GM23338 (cell line): ENCODE measurements around the gene CACNA2D1. TPM values are rescaled to one million over a fixed set of nuclear protein-coding genes. Genes with fewer than 3 reads are reported as not detected.

Experiments
- ATAC-seq: fragments of 200-7000 bp; cut with Tn5 transposase; 3 replicates; pipeline ENCODE4 v1.9.1; 2020
- DNase-seq: peaks from one replicate; pipeline ENCODE4 v3.0.0-alpha.2; 2015; ENCODE audit warnings: low spot score
- H2AFZ ChIP-seq: fragments of 200-600 bp; sonication (generic); 2 replicates; pipeline ENCODE4 v1.8.0; 2016; ENCODE audit warnings: antibody characterized with exemption, mild to moderate bottlenecking, moderate library complexity
- H3F3A ChIP-seq: fragments of 200-600 bp; sonication (generic); replicated peaks from 2 replicates; pipeline ENCODE4 v1.8.0; 2017; ENCODE audit warnings: antibody characterized with exemption, mixed run types, low read depth
- H3K27ac ChIP-seq: fragments of 200-600 bp; sonication (generic); 2 replicates; pipeline ENCODE4 v1.6.1; 2016; ENCODE audit warnings: low read depth
- H3K27me3 ChIP-seq: fragments of 200-600 bp; sonication (generic); 2 replicates; pipeline ENCODE4 v1.8.0; 2016; ENCODE audit warnings: mild to moderate bottlenecking, mixed run types, moderate library complexity; ENCODE audit not compliant: insufficient read depth
- H3K36me3 ChIP-seq: fragments of 200-600 bp; sonication (generic); 2 replicates; pipeline ENCODE4 v1.8.0; 2016; ENCODE audit warnings: mild to moderate bottlenecking; ENCODE audit not compliant: insufficient read depth
- H3K4me1 ChIP-seq: fragments of 200-600 bp; sonication (generic); 2 replicates; pipeline ENCODE4 v1.8.0; 2016; ENCODE audit warnings: mild to moderate bottlenecking, moderate library complexity; ENCODE audit not compliant: insufficient read depth
- H3K4me2 ChIP-seq: fragments of 200-600 bp; sonication (generic); 2 replicates; pipeline ENCODE4 v1.7.1; 2017; ENCODE audit warnings: mixed run types
- H3K4me3 ChIP-seq: fragments of 200-600 bp; sonication (generic); 2 replicates; pipeline ENCODE4 v1.6.1; 2016; ENCODE audit warnings: mixed run types
- H3K79me2 ChIP-seq: fragments of 200-600 bp; sonication (generic); replicated peaks from 2 replicates; pipeline ENCODE4 v1.8.0; 2017; ENCODE audit warnings: mild to moderate bottlenecking; ENCODE audit not compliant: insufficient read depth
- H3K9me2 ChIP-seq: fragments of 200-600 bp; sonication (generic); 2 replicates; pipeline ENCODE4 v1.8.0; 2017; ENCODE audit not compliant: insufficient read depth
- H4K20me1 ChIP-seq: fragments of 200-600 bp; sonication (generic); replicated peaks from 2 replicates; pipeline ENCODE4 v1.8.0; 2017; ENCODE audit warnings: mild to moderate bottlenecking; ENCODE audit not compliant: insufficient read depth
- H3K27ac Mint-ChIP-seq: 2 replicates; pipeline ENCODE4 v1.8.0; 2020; ENCODE audit warnings: inconsistent platforms, mild to moderate bottlenecking, moderate library complexity, mixed read lengths
- H3K27me3 Mint-ChIP-seq: 3 replicates; pipeline ENCODE4 v1.8.0; 2022; ENCODE audit warnings: low read depth, mild to moderate bottlenecking, moderate library complexity, mixed read lengths, inconsistent platforms; ENCODE audit not compliant: insufficient read depth, poor library complexity
- H3K36me3 Mint-ChIP-seq: 3 replicates; pipeline ENCODE4 v1.8.0; 2021; ENCODE audit warnings: low read depth, mild to moderate bottlenecking, inconsistent platforms, moderate library complexity, mixed read lengths
- H3K4me1 Mint-ChIP-seq: 3 replicates; pipeline ENCODE4 v1.8.0; 2020; ENCODE audit warnings: mild to moderate bottlenecking, inconsistent platforms, mixed read lengths
- H3K4me3 Mint-ChIP-seq: 3 replicates; pipeline ENCODE4 v1.8.0; 2021; ENCODE audit warnings: moderate library complexity, mild to moderate bottlenecking, inconsistent platforms, mixed read lengths
- H3K9me3 Mint-ChIP-seq: 3 replicates; pipeline ENCODE4 v1.8.0; 2020; ENCODE audit warnings: moderate library complexity, mild to moderate bottlenecking, inconsistent platforms, mixed read lengths
- CREB1 ChIP-seq: fragments of 250-450 bp; sonication (Bioruptor Pico); IDR thresholded peaks from 2 replicates; pipeline ENCODE4 v1.5.0; 2020; ENCODE audit warnings: low read depth, mild to moderate bottlenecking, moderate library complexity
- EZH2 ChIP-seq: fragments of 200-600 bp; sonication (generic); IDR thresholded peaks from one replicate; pipeline ENCODE4 v1.8.0; 2017; ENCODE audit warnings: antibody characterized with exemption, mild to moderate bottlenecking, low read depth; ENCODE audit not compliant: unreplicated experiment
- JUNB ChIP-seq: IDR thresholded peaks from one replicate; pipeline ENCODE4 v1.6.1; 2016; ENCODE audit warnings: antibody characterized with exemption; ENCODE audit not compliant: unreplicated experiment
- NANOG ChIP-seq: IDR thresholded peaks from 2 replicates; pipeline ENCODE4 v1.6.1; 2016; ENCODE audit warnings: antibody characterized with exemption, borderline replicate concordance
- POLR2AphosphoS5 ChIP-seq: IDR thresholded peaks from 2 replicates; pipeline ENCODE4 v1.6.1; 2016; ENCODE audit warnings: antibody characterized with exemption, low read depth
- STAT1 ChIP-seq: IDR thresholded peaks from one replicate; pipeline ENCODE4 v1.6.1; 2016; ENCODE audit warnings: antibody characterized with exemption; ENCODE audit not compliant: unreplicated experiment
- ZNF114 ChIP-seq: fragments of 250-450 bp; sonication (Bioruptor Pico); IDR thresholded peaks from 2 replicates; pipeline ENCODE4 v1.5.0; 2020; ENCODE audit warnings: mild to moderate bottlenecking, moderate library complexity
- ZNF331 ChIP-seq: fragments of 250-450 bp; sonication (Bioruptor Pico); IDR thresholded peaks from 2 replicates; pipeline ENCODE4 v1.5.0; 2020; ENCODE audit warnings: low read depth, mild to moderate bottlenecking, moderate library complexity
- polyA plus RNA-seq: library from polyadenylated mRNA; unstranded; fragments of >200 nt; fragmentation: Nextera tagmentation; extraction: Ambion mirVana; gene quantifications from 2 replicates; pipeline ENCODE4 v1.2.1, GENCODE V29; 2016
- total RNA-seq: library from RNA; depleted of rRNA; stranded (reverse); fragments of >200 nt; shearing (Covaris generic); gene quantifications from 2 replicates; pipeline ENCODE4 v1.2.3, GENCODE V29; 2014
- TF ChIP-seq, protein P1 (sequence below): IDR thresholded peaks from 2 replicates; pipeline ENCODE4 v1.6.1; 2016; ENCODE audit warnings: antibody characterized with exemption
- TF ChIP-seq, protein P2 (sequence below), 2 experiments: fragments of 200-600 bp in 1 of 2; sonication (generic) in 1 of 2; conservative IDR thresholded peaks; 2 replicates each; pipeline versions ENCODE4 v1.5.1 to v1.6.1; 2016 to 2017; ENCODE audit warnings: antibody characterized with exemption in 2 of 2, low read depth in 2 of 2, mild to moderate bottlenecking in 2 of 2, moderate library complexity in 1 of 2
- TF ChIP-seq, protein P3 (sequence below): fragments of 250-450 bp; sonication (Bioruptor Pico); IDR thresholded peaks from 2 replicates; pipeline ENCODE4 v1.5.0; 2020; ENCODE audit warnings: mild to moderate bottlenecking, moderate library complexity

CACNA2D1 gene
- total and polyA plus RNA-seq, 2 experiments from 2014 or later: 7.0 to 20.4 TPM

DNA sequence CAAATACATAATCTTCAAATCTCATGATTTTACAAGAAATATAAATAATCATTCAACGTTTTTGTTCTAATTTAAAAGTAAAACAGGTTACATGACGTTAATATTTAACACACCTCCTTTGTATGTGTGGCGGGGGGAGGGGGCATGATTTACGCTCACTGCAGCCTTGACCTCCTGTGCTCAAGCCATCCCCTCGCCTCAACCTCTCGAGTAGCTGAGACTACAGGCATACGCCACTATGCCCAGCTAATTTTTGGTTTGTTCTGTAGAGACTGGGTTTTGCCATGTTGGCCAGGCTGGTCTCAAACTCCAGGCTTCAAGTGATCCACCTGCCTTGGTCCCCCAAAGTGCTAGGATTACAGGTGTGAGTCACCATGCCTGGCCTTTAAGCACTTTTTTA is 7.2 kb upstream of the CACNA2D1 start (continued):
- TF ChIP-seq ZNF114 (CRISPR knock-in tag): no peak
- TF ChIP-seq, protein P1, sequence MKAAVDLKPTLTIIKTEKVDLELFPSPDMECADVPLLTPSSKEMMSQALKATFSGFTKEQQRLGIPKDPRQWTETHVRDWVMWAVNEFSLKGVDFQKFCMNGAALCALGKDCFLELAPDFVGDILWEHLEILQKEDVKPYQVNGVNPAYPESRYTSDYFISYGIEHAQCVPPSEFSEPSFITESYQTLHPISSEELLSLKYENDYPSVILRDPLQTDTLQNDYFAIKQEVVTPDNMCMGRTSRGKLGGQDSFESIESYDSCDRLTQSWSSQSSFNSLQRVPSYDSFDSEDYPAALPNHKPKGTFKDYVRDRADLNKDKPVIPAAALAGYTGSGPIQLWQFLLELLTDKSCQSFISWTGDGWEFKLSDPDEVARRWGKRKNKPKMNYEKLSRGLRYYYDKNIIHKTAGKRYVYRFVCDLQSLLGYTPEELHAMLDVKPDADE: no peak
- TF ChIP-seq, protein P2, sequence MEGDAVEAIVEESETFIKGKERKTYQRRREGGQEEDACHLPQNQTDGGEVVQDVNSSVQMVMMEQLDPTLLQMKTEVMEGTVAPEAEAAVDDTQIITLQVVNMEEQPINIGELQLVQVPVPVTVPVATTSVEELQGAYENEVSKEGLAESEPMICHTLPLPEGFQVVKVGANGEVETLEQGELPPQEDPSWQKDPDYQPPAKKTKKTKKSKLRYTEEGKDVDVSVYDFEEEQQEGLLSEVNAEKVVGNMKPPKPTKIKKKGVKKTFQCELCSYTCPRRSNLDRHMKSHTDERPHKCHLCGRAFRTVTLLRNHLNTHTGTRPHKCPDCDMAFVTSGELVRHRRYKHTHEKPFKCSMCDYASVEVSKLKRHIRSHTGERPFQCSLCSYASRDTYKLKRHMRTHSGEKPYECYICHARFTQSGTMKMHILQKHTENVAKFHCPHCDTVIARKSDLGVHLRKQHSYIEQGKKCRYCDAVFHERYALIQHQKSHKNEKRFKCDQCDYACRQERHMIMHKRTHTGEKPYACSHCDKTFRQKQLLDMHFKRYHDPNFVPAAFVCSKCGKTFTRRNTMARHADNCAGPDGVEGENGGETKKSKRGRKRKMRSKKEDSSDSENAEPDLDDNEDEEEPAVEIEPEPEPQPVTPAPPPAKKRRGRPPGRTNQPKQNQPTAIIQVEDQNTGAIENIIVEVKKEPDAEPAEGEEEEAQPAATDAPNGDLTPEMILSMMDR (conservative IDR thresholded peaks at IDR 0.05; ENCODE audit: low read depth in 2 of 2): no peak
- TF ChIP-seq STAT1: no peak
- TF ChIP-seq ZNF331 (CRISPR knock-in tag): no peak

DNA sequence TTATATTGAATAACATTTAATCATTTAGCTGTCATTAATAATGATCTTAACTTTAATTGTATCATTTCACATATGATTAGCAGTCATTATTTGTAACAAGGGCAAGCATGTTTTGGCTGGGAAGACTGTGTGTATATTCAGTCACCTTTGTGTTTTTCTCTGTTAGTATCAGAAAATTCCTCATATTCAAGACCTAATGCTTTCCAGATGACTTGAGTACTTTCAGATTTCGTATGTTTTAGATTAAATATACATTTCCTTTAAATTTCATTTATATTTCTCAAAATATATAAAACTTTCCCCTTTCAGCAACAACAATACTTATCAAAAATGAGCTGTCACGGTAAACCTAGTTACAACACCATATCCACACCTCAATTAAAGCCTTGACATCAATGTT is 6.3 kb upstream of the CACNA2D1 start:
- H3K4me3 Mint-ChIP-seq: no peak overlapping the region
- TF ChIP-seq, protein P1: no peak
- TF ChIP-seq NANOG (no peak), CREB1 (CRISPR knock-in tag) (no peak), ZNF114 (CRISPR knock-in tag) (no peak), POLR2AphosphoS5 (no peak), JUNB (no peak), EZH2 (no peak)
- TF ChIP-seq, protein P3, sequence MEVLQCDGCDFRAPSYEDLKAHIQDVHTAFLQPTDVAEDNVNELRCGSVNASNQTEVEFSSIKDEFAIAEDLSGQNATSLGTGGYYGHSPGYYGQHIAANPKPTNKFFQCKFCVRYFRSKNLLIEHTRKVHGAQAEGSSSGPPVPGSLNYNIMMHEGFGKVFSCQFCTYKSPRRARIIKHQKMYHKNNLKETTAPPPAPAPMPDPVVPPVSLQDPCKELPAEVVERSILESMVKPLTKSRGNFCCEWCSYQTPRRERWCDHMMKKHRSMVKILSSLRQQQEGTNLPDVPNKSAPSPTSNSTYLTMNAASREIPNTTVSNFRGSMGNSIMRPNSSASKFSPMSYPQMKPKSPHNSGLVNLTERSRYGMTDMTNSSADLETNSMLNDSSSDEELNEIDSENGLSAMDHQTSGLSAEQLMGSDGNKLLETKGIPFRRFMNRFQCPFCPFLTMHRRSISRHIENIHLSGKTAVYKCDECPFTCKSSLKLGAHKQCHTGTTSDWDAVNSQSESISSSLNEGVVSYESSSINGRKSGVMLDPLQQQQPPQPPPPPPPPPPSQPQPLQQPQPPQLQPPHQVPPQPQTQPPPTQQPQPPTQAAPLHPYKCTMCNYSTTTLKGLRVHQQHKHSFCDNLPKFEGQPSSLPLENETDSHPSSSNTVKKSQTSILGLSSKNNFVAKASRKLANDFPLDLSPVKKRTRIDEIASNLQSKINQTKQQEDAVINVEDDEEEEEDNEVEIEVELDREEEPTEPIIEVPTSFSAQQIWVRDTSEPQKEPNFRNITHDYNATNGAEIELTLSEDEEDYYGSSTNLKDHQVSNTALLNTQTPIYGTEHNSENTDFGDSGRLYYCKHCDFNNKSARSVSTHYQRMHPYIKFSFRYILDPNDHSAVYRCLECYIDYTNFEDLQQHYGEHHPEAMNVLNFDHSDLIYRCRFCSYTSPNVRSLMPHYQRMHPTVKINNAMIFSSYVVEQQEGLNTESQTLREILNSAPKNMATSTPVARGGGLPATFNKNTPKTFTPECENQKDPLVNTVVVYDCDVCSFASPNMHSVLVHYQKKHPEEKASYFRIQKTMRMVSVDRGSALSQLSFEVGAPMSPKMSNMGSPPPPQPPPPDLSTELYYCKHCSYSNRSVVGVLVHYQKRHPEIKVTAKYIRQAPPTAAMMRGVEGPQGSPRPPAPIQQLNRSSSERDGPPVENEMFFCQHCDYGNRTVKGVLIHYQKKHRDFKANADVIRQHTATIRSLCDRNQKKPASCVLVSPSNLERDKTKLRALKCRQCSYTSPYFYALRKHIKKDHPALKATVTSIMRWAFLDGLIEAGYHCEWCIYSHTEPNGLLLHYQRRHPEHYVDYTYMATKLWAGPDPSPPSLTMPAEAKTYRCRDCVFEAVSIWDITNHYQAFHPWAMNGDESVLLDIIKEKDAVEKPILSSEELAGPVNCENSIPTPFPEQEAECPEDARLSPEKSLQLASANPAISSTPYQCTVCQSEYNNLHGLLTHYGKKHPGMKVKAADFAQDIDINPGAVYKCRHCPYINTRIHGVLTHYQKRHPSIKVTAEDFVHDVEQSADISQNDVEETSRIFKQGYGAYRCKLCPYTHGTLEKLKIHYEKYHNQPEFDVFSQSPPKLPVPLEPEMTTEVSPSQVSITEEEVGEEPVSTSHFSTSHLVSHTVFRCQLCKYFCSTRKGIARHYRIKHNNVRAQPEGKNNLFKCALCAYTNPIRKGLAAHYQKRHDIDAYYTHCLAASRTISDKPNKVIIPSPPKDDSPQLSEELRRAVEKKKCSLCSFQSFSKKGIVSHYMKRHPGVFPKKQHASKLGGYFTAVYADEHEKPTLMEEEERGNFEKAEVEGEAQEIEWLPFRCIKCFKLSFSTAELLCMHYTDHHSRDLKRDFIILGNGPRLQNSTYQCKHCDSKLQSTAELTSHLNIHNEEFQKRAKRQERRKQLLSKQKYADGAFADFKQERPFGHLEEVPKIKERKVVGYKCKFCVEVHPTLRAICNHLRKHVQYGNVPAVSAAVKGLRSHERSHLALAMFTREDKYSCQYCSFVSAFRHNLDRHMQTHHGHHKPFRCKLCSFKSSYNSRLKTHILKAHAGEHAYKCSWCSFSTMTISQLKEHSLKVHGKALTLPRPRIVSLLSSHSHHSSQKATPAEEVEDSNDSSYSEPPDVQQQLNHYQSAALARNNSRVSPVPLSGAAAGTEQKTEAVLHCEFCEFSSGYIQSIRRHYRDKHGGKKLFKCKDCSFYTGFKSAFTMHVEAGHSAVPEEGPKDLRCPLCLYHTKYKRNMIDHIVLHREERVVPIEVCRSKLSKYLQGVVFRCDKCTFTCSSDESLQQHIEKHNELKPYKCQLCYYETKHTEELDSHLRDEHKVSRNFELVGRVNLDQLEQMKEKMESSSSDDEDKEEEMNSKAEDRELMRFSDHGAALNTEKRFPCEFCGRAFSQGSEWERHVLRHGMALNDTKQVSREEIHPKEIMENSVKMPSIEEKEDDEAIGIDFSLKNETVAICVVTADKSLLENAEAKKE (CRISPR knock-in tag): no peak
- TF ChIP-seq, protein P2 (conservative IDR thresholded peaks at IDR 0.05; ENCODE audit: low read depth in 2 of 2): no peak

More for the DNA sequence above, 6.3 kb upstream of the CACNA2D1 start:
- H3K4me2 ChIP-seq: no peak overlapping the region
- no peak overlapping the region for H3K27ac Mint-ChIP-seq
- peaks cover 28% of the 10 kb centered on the region for H3K4me1 ChIP-seq
- H2AFZ ChIP-seq: no peak overlapping the region
- H3K36me3 Mint-ChIP-seq: no peaks in the 10 kb centered on the region
- peaks cover 29% of the 10 kb centered on the region for H3K4me1 Mint-ChIP-seq
- peaks cover 7% of the 10 kb centered on the region for H3K27me3 Mint-ChIP-seq
- ATAC-seq (no peak), DNase-seq (no peak)
- H3K36me3 ChIP-seq: no peaks in the 10 kb centered on the region
- no peaks in the 10 kb centered on the region for H3K9me3 Mint-ChIP-seq
- no peaks in the 10 kb centered on the region for H3K9me2 ChIP-seq
- H3K27ac ChIP-seq: no peak overlapping the region
- H3K4me3 ChIP-seq: no peak overlapping the region
- H3F3A ChIP-seq: no peaks in the 10 kb centered on the region
- H3K79me2 ChIP-seq: no peaks in the 10 kb centered on the region
- peaks cover 20% of the 10 kb centered on the region for H3K27me3 ChIP-seq
- H4K20me1 ChIP-seq: no peaks in the 10 kb centered on the region
